Measurements from ENCODE around the gene PPFIA2. TPM values are rescaled to one million over a fixed set of nuclear protein-coding genes. Genes with fewer than 3 reads are reported as not detected.

Gene PPFIA2
- total RNA-seq, 1 experiment from 2014 or later: not detected

DNA sequence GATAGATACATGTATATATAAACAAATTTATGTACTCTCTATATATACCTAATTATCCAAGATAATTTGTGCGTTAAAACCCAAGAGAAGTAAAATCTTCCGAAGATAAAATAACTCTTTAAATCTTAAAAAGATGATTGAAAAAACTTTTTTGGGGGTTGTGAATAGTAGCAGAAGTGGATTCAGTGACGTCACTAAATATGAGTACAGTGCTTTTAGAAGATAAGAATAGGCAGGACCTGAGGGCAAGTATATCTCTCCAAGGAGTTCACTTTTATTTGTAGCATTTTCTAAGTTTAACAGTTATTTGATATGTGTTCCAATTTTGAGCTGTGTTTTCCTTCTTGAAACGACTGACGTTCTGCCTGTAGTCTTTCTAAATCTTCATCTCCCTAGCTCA is 319.8 kb downstream of the PPFIA2 start:
- CTCF ChIA-PET: no interaction called here

DNA sequence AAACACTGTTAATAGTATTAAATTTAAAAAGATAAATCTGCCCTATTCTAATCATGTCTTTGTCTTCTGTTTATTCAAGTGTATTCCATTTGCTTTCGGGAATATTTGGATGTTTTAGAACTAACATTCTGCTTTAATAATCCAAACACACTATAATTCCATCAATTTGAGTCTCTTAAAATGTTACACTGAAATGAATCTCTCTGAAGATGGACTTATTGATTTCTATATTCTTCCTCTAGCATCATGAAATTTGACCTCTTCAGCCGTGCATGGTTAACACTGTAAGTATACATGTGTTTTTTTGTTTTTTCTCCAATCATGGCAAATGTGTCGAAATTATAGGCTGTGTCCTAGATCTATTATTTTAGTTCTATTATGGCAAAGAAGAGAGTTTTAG is 342.1 kb downstream of the PPFIA2 start:
- no peaks in the 10 kb centered on the region for H3K79me2 ChIP-seq (ENCODE audit: low read depth)
- no peaks in the 10 kb centered on the region for H3K36me3 ChIP-seq (ENCODE audit: low read depth)
- H3K27me3 ChIP-seq (ENCODE audit: insufficient read depth, low read depth): no peaks in the 10 kb centered on the region
- CTCF ChIA-PET: no interaction called here
- intact Hi-C loops (cut with micrococcal nuclease; ENCODE audit: unreplicated experiment): no loop called here
- DNase-seq: no peak
- H2AFZ ChIP-seq: no peak overlapping the region
- 0 out of 2 replicates have a peak, but pooled peaks cover 3% of the 10 kb centered on the region for H3K9me3 ChIP-seq (ENCODE audit: insufficient read depth, low read depth)
- no peaks in the 10 kb centered on the region for H3F3A ChIP-seq (ENCODE audit: insufficient read depth, low read depth)
- H3K9me2 ChIP-seq (ENCODE audit: insufficient read depth): no peaks in the 10 kb centered on the region
- H3K27ac ChIP-seq: no peak overlapping the region
- H4K20me1 ChIP-seq (ENCODE audit: insufficient read depth): no peaks in the 10 kb centered on the region
- BruUV-seq (replicated peaks): no TSS peak
- H3K4me2 ChIP-seq: no peak overlapping the region
- TF ChIP-seq EZH2 (IDR thresholded peaks at IDR 0.05; ENCODE audit: low read depth): no peak
- TF ChIP-seq, protein P1, sequence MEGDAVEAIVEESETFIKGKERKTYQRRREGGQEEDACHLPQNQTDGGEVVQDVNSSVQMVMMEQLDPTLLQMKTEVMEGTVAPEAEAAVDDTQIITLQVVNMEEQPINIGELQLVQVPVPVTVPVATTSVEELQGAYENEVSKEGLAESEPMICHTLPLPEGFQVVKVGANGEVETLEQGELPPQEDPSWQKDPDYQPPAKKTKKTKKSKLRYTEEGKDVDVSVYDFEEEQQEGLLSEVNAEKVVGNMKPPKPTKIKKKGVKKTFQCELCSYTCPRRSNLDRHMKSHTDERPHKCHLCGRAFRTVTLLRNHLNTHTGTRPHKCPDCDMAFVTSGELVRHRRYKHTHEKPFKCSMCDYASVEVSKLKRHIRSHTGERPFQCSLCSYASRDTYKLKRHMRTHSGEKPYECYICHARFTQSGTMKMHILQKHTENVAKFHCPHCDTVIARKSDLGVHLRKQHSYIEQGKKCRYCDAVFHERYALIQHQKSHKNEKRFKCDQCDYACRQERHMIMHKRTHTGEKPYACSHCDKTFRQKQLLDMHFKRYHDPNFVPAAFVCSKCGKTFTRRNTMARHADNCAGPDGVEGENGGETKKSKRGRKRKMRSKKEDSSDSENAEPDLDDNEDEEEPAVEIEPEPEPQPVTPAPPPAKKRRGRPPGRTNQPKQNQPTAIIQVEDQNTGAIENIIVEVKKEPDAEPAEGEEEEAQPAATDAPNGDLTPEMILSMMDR (conservative IDR thresholded peaks at IDR 0.05): no peak
- no peaks in the 10 kb centered on the region for H3K4me1 ChIP-seq (replicated peaks; ENCODE audit: insufficient read depth)
- POLR2A ChIA-PET (ENCODE audit: unreplicated experiment): no interaction called here
- no peak overlapping the region for H3K4me3 ChIP-seq

More for the DNA sequence above, 319.8 kb downstream of the PPFIA2 start:
- no peaks in the 10 kb centered on the region; the same call in 1 of the 2 replicates for H3K9me2 ChIP-seq (ENCODE audit: insufficient read depth)
- H3K27me3 ChIP-seq (ENCODE audit: insufficient read depth, low read depth): no peaks in the 10 kb centered on the region
- POLR2A ChIA-PET (ENCODE audit: unreplicated experiment): no interaction called here
- no peak overlapping the region for H3K4me3 ChIP-seq
- no peak for DNase-seq
- H3F3A ChIP-seq (ENCODE audit: insufficient read depth, low read depth): no peaks in the 10 kb centered on the region
- no peaks in the 10 kb centered on the region for H3K36me3 ChIP-seq (ENCODE audit: low read depth)
- no peak overlapping the region for H3K4me2 ChIP-seq
- no peak overlapping the region for H3K27ac ChIP-seq
- no peaks in the 10 kb centered on the region for H3K4me1 ChIP-seq (replicated peaks; ENCODE audit: insufficient read depth)
- intact Hi-C loops (cut with micrococcal nuclease; ENCODE audit: unreplicated experiment): loop anchor here (10.0 kb wide), 1 partner anchor 145 kb away; no protein-coding TSS in a partner anchor
- H4K20me1 ChIP-seq (ENCODE audit: insufficient read depth): no peaks in the 10 kb centered on the region
- no peaks in the 10 kb centered on the region for H3K79me2 ChIP-seq (ENCODE audit: low read depth)
- no TSS peak for BruUV-seq (replicated peaks)
- no peak overlapping the region; the same call in 1 of the 2 replicates for H2AFZ ChIP-seq
- no peaks in the 10 kb centered on the region for H3K9me3 ChIP-seq (ENCODE audit: insufficient read depth, low read depth)
- TF ChIP-seq, protein P1 (conservative IDR thresholded peaks at IDR 0.05): no peak
- TF ChIP-seq EZH2 (IDR thresholded peaks at IDR 0.05; ENCODE audit: low read depth): no peak

DNA sequence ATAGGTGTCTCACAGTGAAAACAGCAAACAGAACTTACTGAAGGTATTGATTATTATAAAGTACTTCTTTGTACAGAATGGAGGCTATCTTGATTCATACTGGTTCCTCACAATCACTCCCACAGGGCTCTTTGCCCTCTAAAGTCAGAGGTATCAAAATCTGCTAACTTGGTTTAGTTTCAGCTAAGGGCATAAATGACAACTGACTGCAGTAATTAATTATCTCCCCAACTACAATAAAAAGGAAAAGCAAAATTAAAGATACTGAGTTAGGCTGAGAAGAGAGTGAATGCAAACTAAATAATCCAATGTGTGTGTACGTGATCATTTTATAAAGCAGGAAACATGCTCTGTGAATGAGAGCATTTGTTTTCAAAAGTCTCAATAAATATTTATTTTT is 342.6 kb downstream of the PPFIA2 start:
- Histone ChIP-seq H3K9me2 (ENCODE audit: insufficient read depth) (no peaks in the 10 kb centered on the region), H3K9me3 (ENCODE audit: insufficient read depth, low read depth) (0 out of 2 replicates have a peak, but pooled peaks cover 3% of the 10 kb centered on the region), H2AFZ (no peak overlapping the region), H3K36me3 (ENCODE audit: low read depth) (no peaks in the 10 kb centered on the region), H3K4me2 (no peak overlapping the region), H3K4me3 (no peak overlapping the region), H3K27ac (no peak overlapping the region), H3K27me3 (ENCODE audit: insufficient read depth, low read depth) (no peaks in the 10 kb centered on the region), H4K20me1 (ENCODE audit: insufficient read depth) (no peaks in the 10 kb centered on the region), H3F3A (ENCODE audit: insufficient read depth, low read depth) (no peaks in the 10 kb centered on the region), H3K79me2 (ENCODE audit: low read depth) (no peaks in the 10 kb centered on the region), H3K4me1 (replicated peaks; ENCODE audit: insufficient read depth) (no peaks in the 10 kb centered on the region)
- no peak for DNase-seq
- ChIA-PET POLR2A (ENCODE audit: unreplicated experiment) (no interaction called here), CTCF (no interaction called here)
- TF ChIP-seq, protein P1 (conservative IDR thresholded peaks at IDR 0.05): no peak
- no peak for TF ChIP-seq EZH2 (IDR thresholded peaks at IDR 0.05; ENCODE audit: low read depth)
- intact Hi-C loops (cut with micrococcal nuclease; ENCODE audit: unreplicated experiment): no loop called here
- BruUV-seq (replicated peaks): no TSS peak

Data from PC-9 (cell line).